ENCODE measurements around the gene AATF.

GRCh38 chr17:37094391-37094790 is 145.6 kb downstream of the AATF start:
- no peak for TF ChIP-seq CTCF (IDR thresholded peaks at IDR 0.05; ENCODE audit: low read depth, low read length)
- TF ChIP-seq POLR2A (IDR thresholded peaks at IDR 0.05; ENCODE audit: extremely low read depth, insufficient read length): no peak

Data from NB4 (cell line).